ENCODE results near the gene IRF4. TPM values are rescaled to one million over a fixed set of nuclear protein-coding genes. Genes with fewer than 3 reads are reported as not detected.

IRF4 gene
- total RNA-seq, 2 donors from 2014 or later: 1.1 to 1.8 TPM

- DNase-seq (ENCODE audit: low spot score) (no peak), ATAC-seq (ENCODE audit: insufficient number of reproducible peaks, low FRiP score, low read depth) (no peak)
- TF ChIP-seq CTCF (IDR thresholded peaks at IDR 0.05): no peak
- H3K4me3 ChIP-seq: no peak overlapping the region
- no peaks in the 10 kb centered on the region for H3K27me3 ChIP-seq (replicated peaks; ENCODE audit: insufficient read depth)
- no peaks in the 10 kb centered on the region for H3K9me3 ChIP-seq
- H3K36me3 ChIP-seq: no peaks in the 10 kb centered on the region
- H3K27ac ChIP-seq: no peak overlapping the region
- H3K4me1 ChIP-seq (ENCODE audit: control insufficient read depth in 1 of 2, low read depth in 2 of 2): no peaks in the 10 kb centered on the region
Measured at GRCh38 chr6:443621-444159, 52.1 kb downstream of the IRF4 start.

GRCh38 chr6:444653-445275 is 53.2 kb downstream of the IRF4 start:
- no peak for TF ChIP-seq CTCF (IDR thresholded peaks at IDR 0.05)
- no peak overlapping the region for H3K4me3 ChIP-seq
- no peak for ATAC-seq (ENCODE audit: insufficient number of reproducible peaks, low FRiP score, low read depth)
- DNase-seq (ENCODE audit: low spot score): no peak
- no peaks in the 10 kb centered on the region for H3K4me1 ChIP-seq (ENCODE audit: control insufficient read depth in 1 of 2, low read depth in 2 of 2)
- no peaks in the 10 kb centered on the region for H3K36me3 ChIP-seq
- H3K9me3 ChIP-seq: no peaks in the 10 kb centered on the region
- no peak overlapping the region for H3K27ac ChIP-seq
- H3K27me3 ChIP-seq (replicated peaks; ENCODE audit: insufficient read depth): no peaks in the 10 kb centered on the region

DNA sequence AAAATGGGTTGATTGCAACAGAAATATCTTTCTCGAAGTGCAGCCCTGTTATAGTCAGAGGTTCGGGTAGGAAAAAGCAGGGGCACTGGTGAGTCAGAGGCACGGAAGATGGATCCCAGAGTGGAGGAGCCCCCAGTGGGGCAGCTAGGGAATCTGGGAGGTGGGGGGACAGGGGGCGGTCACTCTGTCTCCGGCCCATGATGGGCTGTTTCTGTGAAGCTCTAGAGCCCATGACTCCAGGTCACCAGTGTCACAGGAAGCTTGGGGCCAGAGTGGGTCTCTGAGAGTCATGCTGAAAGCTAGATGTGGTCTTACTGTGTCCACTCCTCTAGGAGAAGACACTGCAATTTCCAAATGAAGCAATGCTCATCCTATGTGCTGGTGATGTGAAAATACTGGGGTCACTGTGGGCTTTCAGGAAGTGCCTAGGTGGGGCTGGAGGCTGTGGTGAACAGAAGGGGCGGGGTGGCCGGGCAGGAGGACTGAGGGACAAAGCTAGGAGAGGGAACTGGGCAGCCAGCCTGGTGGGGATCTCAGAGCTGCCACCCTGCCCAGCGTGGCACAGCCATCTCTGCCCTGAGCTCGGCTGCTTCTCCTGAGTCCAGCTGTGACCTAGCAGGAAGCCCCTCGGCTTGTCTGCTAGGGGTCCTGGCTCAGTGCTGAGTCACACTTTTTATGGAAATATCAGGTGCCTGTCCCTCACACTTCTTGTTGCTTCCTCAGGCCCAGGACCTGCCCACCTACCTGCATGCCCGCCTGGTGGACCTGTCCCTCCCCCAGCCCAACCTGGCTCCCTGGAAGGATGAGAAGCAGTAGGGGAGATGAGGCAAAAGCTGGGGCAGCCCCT is 54.2 kb downstream of the IRF4 start:
- no peak for TF ChIP-seq CTCF (IDR thresholded peaks at IDR 0.05)
- Histone ChIP-seq H3K36me3 (no peaks in the 10 kb centered on the region), H3K4me3 (no peak overlapping the region), H3K4me1 (ENCODE audit: control insufficient read depth in 1 of 2, low read depth in 2 of 2) (no peaks in the 10 kb centered on the region), H3K27me3 (replicated peaks; ENCODE audit: insufficient read depth) (no peaks in the 10 kb centered on the region), H3K9me3 (no peaks in the 10 kb centered on the region), H3K27ac (no peak overlapping the region)
- DNase-seq (ENCODE audit: low spot score): no peak
- ATAC-seq (ENCODE audit: insufficient number of reproducible peaks, low FRiP score, low read depth): no peak

GRCh38 chr6:446418-447366 is 55.1 kb downstream of the IRF4 start:
- Histone ChIP-seq H3K36me3 (no peaks in the 10 kb centered on the region), H3K4me1 (ENCODE audit: control insufficient read depth in 1 of 2, low read depth in 2 of 2) (no peaks in the 10 kb centered on the region), H3K27ac (no peak overlapping the region), H3K9me3 (no peaks in the 10 kb centered on the region), H3K4me3 (no peak overlapping the region), H3K27me3 (replicated peaks; ENCODE audit: insufficient read depth) (no peaks in the 10 kb centered on the region)
- no peak for TF ChIP-seq CTCF (IDR thresholded peaks at IDR 0.05)
- ATAC-seq (ENCODE audit: insufficient number of reproducible peaks, low FRiP score, low read depth): no peak
- no peak for DNase-seq (ENCODE audit: low spot score)
